22Rv1 (cell line): ENCODE results near the gene FAM83G.

Source experiments
- H3K27ac ChIP-seq: fragments of 450-650 bp; 2 replicates; pipeline ENCODE4 v1.5.1; 2017
- CTCF ChIP-seq: fragments of 450-650 bp; IDR thresholded peaks from 2 replicates; pipeline ENCODE4 v1.5.1; 2017; ENCODE audit warnings: mild to moderate bottlenecking
- ZFX ChIP-seq: fragments of 450-650 bp; IDR thresholded peaks from 2 replicates; pipeline ENCODE4 v1.6.1; 2017; ENCODE audit warnings: antibody characterized with exemption, borderline replicate concordance

FAM83G gene

GRCh38 chr17:18950944-18951905 is 53.3 kb downstream of the FAM83G start:
- H3K27ac ChIP-seq, result no peak overlapping the region
- no peak for TF ChIP-seq ZFX
- TF ChIP-seq CTCF, result no peak

GRCh38 chr17:18950346-18950745 is 54.2 kb downstream of the FAM83G start:
- no peak for TF ChIP-seq ZFX
- no peak for TF ChIP-seq CTCF
- H3K27ac ChIP-seq, result no peak overlapping the region

- no peak for TF ChIP-seq ZFX
- TF ChIP-seq CTCF, result no peak
- no peak overlapping the region for H3K27ac ChIP-seq
Measured at GRCh38 chr17:18949566-18949965, 55.0 kb downstream of the FAM83G start.

- no peak overlapping the region for H3K27ac ChIP-seq
- TF ChIP-seq CTCF, result no peak
- TF ChIP-seq ZFX, result no peak
Measured at GRCh38 chr17:18948476-18949006, 56.0 kb downstream of the FAM83G start.

- H3K27ac ChIP-seq, result no peak overlapping the region
- TF ChIP-seq ZFX, result no peak
- TF ChIP-seq CTCF, result no peak
Measured at GRCh38 chr17:18947866-18948265, 56.7 kb downstream of the FAM83G start.

- H3K27ac ChIP-seq, result no peak overlapping the region
- no peak for TF ChIP-seq ZFX
- no peak for TF ChIP-seq CTCF
Measured at GRCh38 chr17:18946536-18946935, 58.0 kb downstream of the FAM83G start.

GRCh38 chr17:18944646-18945045 is 59.9 kb downstream of the FAM83G start:
- TF ChIP-seq CTCF, result no peak
- no peak for TF ChIP-seq ZFX
- H3K27ac ChIP-seq, result no peak overlapping the region
